ENCODE measurements around the gene MYCBP2.

DNA sequence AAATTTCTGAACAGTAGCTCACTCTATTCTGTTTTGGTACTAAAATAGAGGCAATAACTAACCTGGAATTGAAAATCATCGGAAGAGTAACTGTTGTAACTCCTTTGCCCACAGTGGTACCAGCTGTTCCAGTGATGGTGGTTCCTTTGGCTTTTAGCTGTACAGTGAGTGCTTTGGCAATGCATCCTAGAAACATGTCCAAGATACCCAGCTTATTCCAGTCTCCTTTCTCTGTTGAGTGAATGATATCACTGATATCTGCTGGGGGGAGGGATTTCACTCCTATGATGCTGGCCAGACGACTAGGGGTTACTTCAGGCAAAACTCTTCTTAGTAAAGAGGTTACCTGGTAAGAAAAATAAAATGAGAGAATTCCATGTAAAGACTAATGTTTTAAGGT, 259.4 kb downstream of the MYCBP2 start:
- TF ChIP-seq, protein P1, sequence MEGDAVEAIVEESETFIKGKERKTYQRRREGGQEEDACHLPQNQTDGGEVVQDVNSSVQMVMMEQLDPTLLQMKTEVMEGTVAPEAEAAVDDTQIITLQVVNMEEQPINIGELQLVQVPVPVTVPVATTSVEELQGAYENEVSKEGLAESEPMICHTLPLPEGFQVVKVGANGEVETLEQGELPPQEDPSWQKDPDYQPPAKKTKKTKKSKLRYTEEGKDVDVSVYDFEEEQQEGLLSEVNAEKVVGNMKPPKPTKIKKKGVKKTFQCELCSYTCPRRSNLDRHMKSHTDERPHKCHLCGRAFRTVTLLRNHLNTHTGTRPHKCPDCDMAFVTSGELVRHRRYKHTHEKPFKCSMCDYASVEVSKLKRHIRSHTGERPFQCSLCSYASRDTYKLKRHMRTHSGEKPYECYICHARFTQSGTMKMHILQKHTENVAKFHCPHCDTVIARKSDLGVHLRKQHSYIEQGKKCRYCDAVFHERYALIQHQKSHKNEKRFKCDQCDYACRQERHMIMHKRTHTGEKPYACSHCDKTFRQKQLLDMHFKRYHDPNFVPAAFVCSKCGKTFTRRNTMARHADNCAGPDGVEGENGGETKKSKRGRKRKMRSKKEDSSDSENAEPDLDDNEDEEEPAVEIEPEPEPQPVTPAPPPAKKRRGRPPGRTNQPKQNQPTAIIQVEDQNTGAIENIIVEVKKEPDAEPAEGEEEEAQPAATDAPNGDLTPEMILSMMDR (conservative IDR thresholded peaks at IDR 0.05; ENCODE audit: low read length) = no peak
- TF ChIP-seq EZH2phosphoT487 (IDR thresholded peaks at IDR 0.05; ENCODE audit: borderline replicate concordance, low read depth, low read length) = no peak

All from OCI-LY7 (cell line).